AG04449 (cell line): ENCODE results near the gene SLC2A5.
"Not testable (repeated sequence)": the region's sequence is repeated elsewhere in the genome, so short reads cannot be mapped to it uniquely, and the experiment has no call there.

Source experiments
- CTCF ChIA-PET: fragments of 350-600 bp; formaldehyde crosslinking; extraction: SDS; loops from one replicate; lab custom pipeline; 2021; ENCODE audit warnings: antibody characterized with exemption; lab: Yijun Ruan, JAX
- POLR2A ChIA-PET: fragments of 400-600, 350-600 bp; formaldehyde crosslinking; extraction: SDS; loops from one replicate; lab custom pipeline; 2020; ENCODE audit warnings: antibody characterized with exemption, inconsistent platforms; lab: Yijun Ruan, JAX
- DNase-seq: peaks from one replicate; pipeline ENCODE4 v3.0.0-alpha.2; 2010; ENCODE audit warnings: low read depth, low spot score
- H3K4me3 ChIP-seq: 2 replicates; pipeline ENCODE4 v1.5.1; 2011; ENCODE audit warnings: low read depth, mild to moderate bottlenecking, control low read depth, low read length
- TF ChIP-seq, protein P1 (sequence below): IDR thresholded peaks from one replicate; pipeline ENCODE4 v1.5.1; 2011; ENCODE audit warnings: mild to moderate bottlenecking, moderate library complexity, low read length, control low read depth, inconsistent platforms; ENCODE audit not compliant: insufficient read depth; ENCODE audit errors: missing control alignments

Gene SLC2A5

DNA sequence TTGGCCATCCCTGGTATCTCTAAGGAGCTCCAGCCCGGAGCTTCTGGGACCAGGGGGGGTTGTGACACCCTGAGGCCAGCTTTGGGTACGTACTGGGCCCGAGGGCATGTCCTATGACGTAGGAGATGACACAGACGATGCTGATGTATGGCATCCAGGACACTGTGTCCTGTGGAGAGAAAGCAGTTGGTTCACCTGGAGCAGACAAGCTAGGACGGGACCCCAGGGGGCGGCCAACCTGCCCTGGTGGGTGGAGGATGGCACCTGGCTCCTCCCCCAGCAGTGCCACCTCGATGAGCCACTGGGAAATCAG is 31.1 kb downstream of the SLC2A5 start:
- no peak overlapping the region for H3K4me3 ChIP-seq
- CTCF ChIA-PET: interaction anchor here (0.8 to 4.1 kb wide), 3 partner anchors 10 to 33 kb away, joined by 3 to 25 read pairs (median 4); no protein-coding TSS in a partner anchor
- TF ChIP-seq, protein P1, sequence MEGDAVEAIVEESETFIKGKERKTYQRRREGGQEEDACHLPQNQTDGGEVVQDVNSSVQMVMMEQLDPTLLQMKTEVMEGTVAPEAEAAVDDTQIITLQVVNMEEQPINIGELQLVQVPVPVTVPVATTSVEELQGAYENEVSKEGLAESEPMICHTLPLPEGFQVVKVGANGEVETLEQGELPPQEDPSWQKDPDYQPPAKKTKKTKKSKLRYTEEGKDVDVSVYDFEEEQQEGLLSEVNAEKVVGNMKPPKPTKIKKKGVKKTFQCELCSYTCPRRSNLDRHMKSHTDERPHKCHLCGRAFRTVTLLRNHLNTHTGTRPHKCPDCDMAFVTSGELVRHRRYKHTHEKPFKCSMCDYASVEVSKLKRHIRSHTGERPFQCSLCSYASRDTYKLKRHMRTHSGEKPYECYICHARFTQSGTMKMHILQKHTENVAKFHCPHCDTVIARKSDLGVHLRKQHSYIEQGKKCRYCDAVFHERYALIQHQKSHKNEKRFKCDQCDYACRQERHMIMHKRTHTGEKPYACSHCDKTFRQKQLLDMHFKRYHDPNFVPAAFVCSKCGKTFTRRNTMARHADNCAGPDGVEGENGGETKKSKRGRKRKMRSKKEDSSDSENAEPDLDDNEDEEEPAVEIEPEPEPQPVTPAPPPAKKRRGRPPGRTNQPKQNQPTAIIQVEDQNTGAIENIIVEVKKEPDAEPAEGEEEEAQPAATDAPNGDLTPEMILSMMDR: no peak
- POLR2A ChIA-PET: no interaction called here
- no peak for DNase-seq

DNA sequence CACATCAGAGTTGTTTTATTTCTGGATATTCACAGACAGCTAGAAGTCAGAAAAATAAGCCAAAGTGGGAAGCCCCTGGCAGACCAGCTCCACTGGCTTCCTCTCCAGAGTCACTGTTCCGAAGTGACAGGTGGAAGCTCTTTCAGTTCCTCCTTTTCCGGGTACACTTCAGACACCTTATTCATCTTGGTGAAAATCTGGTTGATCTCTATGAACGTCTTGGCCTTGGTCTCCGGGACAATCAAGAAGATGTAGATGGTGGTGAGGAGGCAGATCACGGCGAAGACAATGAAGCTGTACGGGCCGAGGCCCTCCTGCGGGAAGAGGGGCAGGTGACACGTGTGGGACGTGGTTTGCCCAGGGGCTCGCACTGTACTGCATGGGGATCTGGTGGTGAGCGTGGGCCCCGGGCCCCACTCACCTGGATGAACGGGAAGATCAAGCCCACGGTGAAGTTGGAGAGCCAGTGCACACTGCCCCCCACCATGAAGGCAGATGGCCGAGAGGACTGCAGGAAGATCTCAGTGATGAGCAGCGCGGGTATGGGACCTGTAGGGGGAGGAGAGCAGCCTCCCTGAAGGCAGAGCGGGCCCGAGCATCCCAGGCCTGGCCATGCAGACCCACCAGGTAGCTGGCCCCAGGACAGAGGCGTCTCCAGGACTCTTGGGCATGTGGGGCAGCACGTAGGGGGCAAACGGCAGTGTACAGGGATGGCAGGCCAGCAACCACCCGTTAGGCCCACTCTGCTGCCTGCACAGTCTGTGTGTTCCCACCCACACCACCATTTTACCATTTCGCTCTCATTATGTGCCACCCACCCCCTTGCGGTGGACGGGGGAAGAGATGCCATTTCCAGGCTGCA is 31.7 kb downstream of the SLC2A5 start:
- no peak overlapping the region for H3K4me3 ChIP-seq
- CTCF ChIA-PET: interaction anchor here (0.8 to 4.1 kb wide), 4 partner anchors 11 to 33 kb away, joined by 3 to 25 read pairs (median 4); no protein-coding TSS in a partner anchor
- POLR2A ChIA-PET: no interaction called here
- no peak for DNase-seq
- TF ChIP-seq, protein P1: no peak

DNA sequence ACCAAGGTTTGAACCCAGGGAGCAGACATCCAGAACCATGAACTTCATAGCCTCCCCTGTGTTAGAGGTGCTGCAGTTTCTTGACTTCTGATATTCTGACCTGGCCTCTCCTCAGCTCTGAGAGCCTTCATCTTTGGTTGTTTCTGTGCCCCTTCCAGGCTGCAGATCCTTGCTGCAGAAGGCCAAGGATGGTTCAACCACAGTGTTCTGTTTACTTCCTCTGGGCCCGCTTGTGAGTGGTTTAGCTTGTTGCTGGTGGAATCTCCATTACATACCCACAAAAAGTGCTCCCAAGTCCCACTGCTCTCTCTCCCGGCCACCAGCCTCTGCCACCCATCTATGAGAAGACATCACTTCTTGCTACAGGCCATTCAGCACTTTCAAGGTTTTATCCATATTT is 34.2 kb downstream of the SLC2A5 start:
- CTCF ChIA-PET: interaction anchor here (1.8 kb wide), 1 partner anchor 30 kb away, joined by 4 read pairs; no protein-coding TSS in a partner anchor
- TF ChIP-seq, protein P1: no peak
- POLR2A ChIA-PET: no interaction called here
- DNase-seq: no peak
- H3K4me3 ChIP-seq: no peak overlapping the region

DNA sequence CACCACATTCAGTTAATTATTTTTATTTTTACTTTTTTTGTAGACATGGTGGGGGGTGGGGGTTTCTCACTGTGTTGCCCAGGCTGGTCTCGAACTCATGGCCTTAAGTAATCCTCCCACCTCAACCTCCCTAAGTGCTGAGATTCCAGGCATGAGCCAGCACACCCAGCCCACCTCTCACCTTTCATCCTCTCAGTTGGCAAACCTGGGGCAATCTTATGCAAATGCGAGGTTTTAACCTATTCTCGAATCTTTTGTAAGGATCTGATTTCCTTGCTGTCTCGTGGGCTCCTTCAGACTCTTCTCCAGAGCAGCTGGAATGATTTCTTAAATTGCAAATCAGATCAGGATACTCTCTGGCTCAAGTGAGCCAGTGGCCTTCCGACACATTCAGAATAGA is 36.1 kb downstream of the SLC2A5 start:
- TF ChIP-seq, protein P1: no peak
- ChIA-PET POLR2A (no interaction called here), CTCF (interaction anchor here (0.9 to 1.8 kb wide), 2 partner anchors 28 to 68 kb away, joined by 3 to 7 read pairs; no protein-coding TSS in a partner anchor)
- no peak for DNase-seq
- H3K4me3 ChIP-seq: no peak overlapping the region

DNA sequence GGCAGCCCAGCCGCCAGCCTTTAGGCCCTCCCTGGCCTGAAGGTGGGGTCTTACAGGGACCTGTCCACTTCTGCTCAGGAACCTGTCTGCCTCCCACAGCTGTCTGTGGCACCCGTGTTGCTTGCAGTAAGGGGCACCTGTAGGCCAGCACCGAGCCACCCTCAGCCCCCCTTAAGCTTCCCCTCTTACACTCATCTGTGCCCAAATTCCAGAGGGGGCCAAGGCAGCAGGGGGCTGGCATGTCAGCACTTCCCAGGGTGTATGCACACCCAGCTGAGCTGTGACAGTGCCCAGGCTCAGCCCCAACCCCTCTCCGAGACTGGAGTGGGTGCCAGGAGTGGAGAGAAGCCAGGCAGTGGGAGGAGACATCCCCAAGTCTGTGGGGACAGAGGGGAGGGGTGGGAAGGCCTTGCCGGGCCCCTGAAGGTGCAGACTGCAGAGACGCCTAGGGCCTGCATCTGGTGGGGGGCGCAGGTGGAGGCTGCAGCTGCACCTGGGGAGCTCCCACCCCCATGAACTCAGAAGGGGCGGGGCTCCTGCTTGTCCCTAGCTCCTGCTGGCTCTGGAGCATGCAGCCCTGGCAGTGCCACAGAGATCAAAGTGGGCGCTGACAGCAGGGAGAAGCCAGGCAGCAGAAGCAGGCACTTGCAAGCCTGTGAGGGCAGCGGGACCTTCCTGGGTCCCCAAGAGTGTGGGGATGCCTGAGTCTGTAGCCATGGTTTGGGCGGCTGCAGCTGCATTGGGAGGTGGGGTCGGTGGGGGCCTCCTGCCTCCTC is 37.8 kb downstream of the SLC2A5 start:
- CTCF ChIA-PET: interaction anchor here (0.9 to 1.8 kb wide), 2 partner anchors 26 to 79 kb away, joined by 4 to 7 read pairs; no protein-coding TSS in a partner anchor
- DNase-seq: no peak
- TF ChIP-seq, protein P1: no peak
- POLR2A ChIA-PET: no interaction called here
- no peak overlapping the region for H3K4me3 ChIP-seq

DNA sequence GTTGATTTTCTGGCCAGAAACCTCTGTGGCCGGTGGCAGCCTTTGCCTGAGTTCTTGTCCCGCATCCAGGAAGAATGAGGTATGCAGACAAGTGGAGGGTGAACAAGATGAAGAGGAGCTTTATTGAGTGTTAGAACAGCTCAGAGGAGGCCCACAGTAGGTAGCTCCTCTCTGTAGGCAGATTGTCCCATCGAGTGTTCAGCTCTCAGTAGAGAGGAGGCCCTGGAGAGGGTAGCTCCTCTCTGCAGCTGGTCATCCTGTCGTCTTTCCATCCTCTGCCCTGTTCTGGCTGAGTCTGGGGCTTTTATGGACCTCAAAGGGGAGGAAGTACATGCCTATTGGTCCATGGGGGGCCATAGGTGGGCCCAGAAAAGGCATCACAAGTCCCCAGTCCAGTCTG is 38.4 kb downstream of the SLC2A5 start:
- CTCF ChIA-PET, H3K4me3 ChIP-seq, DNase-seq, POLR2A ChIA-PET: not testable (repeated sequence)
